ENCODE results near the gene PHPT1. TPM values are rescaled to one million over a fixed set of nuclear protein-coding genes. Genes with fewer than 3 reads are reported as not detected.

Gene PHPT1
- total RNA-seq, 6 experiments from 2014 or later = 30.5 to 66.6 (median 49.3) TPM

GRCh38 chr9:136803551-136804508 is 45.4 kb upstream of the PHPT1 start:
- H3K27ac ChIP-seq = no peak overlapping the region
- TF ChIP-seq, protein P1, sequence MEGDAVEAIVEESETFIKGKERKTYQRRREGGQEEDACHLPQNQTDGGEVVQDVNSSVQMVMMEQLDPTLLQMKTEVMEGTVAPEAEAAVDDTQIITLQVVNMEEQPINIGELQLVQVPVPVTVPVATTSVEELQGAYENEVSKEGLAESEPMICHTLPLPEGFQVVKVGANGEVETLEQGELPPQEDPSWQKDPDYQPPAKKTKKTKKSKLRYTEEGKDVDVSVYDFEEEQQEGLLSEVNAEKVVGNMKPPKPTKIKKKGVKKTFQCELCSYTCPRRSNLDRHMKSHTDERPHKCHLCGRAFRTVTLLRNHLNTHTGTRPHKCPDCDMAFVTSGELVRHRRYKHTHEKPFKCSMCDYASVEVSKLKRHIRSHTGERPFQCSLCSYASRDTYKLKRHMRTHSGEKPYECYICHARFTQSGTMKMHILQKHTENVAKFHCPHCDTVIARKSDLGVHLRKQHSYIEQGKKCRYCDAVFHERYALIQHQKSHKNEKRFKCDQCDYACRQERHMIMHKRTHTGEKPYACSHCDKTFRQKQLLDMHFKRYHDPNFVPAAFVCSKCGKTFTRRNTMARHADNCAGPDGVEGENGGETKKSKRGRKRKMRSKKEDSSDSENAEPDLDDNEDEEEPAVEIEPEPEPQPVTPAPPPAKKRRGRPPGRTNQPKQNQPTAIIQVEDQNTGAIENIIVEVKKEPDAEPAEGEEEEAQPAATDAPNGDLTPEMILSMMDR (IDR thresholded peaks at IDR 0.05) = no peak
- TF ChIP-seq POLR2A (IDR thresholded peaks at IDR 0.05) = no peak
- H3K4me1 ChIP-seq = peaks cover 0 to 28% (median 12%) of the 10 kb centered on the region in 4 donors
- peak in 1 of 3 donors; percentile 53 for DNase-seq
- H3K9me3 ChIP-seq = no peaks in the 10 kb centered on the region
- H3K36me3 ChIP-seq = no peaks in the 10 kb centered on the region
- WGBS (ENCODE audit: insufficient coverage, low coverage, low lambda C conversion rate, missing lambda C conversion rate) = 90% methylated on average over 8 of the region's 22 CpGs
- H3K27me3 ChIP-seq = no peaks in the 10 kb centered on the region
- intact Hi-C loops (cut with DNase I) = no loop called here
- H3K4me3 ChIP-seq = no peak overlapping the region
- ATAC-seq = no peak

DNA sequence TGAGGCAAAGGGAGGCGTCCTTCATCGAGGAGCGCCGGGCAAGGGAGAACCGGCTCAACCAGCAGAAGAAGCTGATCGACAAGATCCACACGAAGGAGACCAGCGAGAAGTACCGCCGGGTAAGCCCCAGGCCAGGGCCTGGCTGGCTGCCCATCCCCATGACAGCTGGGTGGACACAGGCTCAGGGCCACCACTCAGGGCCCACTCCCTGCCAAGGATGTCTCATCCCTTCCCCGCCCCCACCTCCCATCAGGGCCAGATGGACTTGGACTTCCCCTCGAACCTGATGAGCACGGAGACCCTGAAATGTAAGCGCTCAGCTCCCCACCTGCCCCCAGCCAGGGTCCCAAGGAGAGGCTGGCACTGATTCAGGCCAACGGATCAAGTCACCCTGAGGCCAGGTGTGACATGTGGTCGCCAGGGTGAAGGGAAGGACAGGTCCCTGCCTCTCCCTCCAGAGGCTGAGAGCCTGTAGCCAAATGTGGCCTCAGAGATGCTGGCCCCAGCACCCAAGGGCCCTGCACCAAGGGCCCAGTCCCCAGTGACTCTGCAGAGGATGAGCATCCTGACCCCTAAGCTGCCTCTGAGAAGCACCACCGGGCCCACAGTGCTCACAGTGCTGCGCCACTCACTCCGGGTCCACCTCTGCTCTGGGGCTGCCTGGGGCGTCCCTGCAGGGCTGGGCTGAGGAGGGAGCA is 44.6 kb upstream of the PHPT1 start:
- Histone ChIP-seq H3K27me3 (no peaks in the 10 kb centered on the region), H3K36me3 (no peaks in the 10 kb centered on the region), H3K4me3 (no peak overlapping the region), H3K9me3 (no peaks in the 10 kb centered on the region), H3K4me1 (peaks cover 0 to 26% (median 6%) of the 10 kb centered on the region in 4 donors), H3K27ac (no peak overlapping the region)
- no peak for TF ChIP-seq POLR2A (IDR thresholded peaks at IDR 0.05)
- TF ChIP-seq, protein P1 (IDR thresholded peaks at IDR 0.05) = no peak
- intact Hi-C loops (cut with DNase I) = no loop called here
- ATAC-seq = no peak
- WGBS (ENCODE audit: insufficient coverage, low coverage, low lambda C conversion rate, missing lambda C conversion rate) = 100% methylated on average over 1 of the region's 20 CpGs
- DNase-seq = peak in 1 of 3 donors; percentile 52

DNA sequence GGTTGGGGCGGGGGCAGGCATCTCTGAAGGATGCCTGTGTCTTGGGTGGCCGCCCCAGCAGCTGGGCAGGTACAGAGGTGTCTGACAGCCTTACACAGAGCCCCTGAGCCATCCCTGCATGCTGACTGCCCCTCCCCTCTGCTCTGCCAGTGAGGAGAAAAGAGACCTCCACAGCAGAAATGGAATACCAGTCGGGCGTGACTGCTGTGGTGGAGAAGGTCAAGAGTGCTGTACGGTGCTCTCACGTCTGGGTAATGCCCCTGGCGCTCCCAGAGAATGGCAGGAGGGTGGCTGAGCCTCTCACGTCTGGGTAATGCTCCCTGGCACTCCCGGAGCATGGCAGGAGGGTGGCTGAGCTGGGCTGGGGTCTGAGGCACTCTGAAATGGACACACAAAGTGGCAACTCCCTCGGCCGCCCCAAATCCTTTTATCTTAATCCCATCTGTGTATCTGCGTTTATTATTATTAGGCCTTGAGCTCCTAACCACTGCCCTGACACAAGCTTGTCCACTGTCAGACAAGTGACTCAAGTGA is 43.9 kb upstream of the PHPT1 start:
- 74% methylated on average over 2 of the region's 12 CpGs for WGBS (ENCODE audit: insufficient coverage, low coverage, low lambda C conversion rate, missing lambda C conversion rate)
- peak in 2 of 3 donors; percentile 30 to 43 for DNase-seq

DNA sequence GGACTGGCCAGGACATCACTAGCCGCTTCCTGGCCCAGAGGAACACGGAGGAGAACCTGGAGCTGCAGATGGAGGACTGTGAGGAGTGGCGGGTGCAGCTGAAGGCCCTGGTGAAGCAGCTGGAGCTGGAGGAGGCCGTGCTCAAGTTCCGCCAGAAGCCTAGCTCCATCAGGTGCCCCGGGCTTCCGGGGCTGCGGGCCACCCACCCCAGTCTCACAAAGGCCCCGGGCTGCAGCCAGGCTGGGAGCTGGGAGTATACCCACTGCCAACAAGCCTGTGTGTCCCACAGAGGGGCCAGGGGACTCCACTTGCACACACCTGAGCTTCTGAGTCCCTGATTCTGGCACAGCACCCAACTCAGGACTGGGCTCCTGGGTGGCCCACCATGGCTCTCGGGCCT is 43.1 kb upstream of the PHPT1 start:
- Histone ChIP-seq H3K36me3 (peaks cover 0 to 2% (median 0%) of the 10 kb centered on the region in 4 donors), H3K27me3 (no peaks in the 10 kb centered on the region), H3K9me3 (no peaks in the 10 kb centered on the region), H3K4me3 (no peak overlapping the region), H3K27ac (no peak overlapping the region), H3K4me1 (peaks cover 0 to 15% (median 0%) of the 10 kb centered on the region in 4 donors)
- 100% methylated on average over 1 of the region's 10 CpGs for WGBS (ENCODE audit: insufficient coverage, low coverage, low lambda C conversion rate, missing lambda C conversion rate)
- TF ChIP-seq, protein P1 (IDR thresholded peaks at IDR 0.05) = no peak
- no peak for TF ChIP-seq POLR2A (IDR thresholded peaks at IDR 0.05)
- DNase-seq = peak in 2 of 3 donors; percentile 42 to 45
- ATAC-seq = no peak
- intact Hi-C loops (cut with DNase I) = no loop called here

More for the DNA sequence above, 43.9 kb upstream of the PHPT1 start:
- Histone ChIP-seq H3K36me3 (no peaks in the 10 kb centered on the region), H3K27me3 (no peaks in the 10 kb centered on the region), H3K9me3 (no peaks in the 10 kb centered on the region), H3K27ac (no peak overlapping the region), H3K4me1 (peaks cover 0 to 22% (median 4%) of the 10 kb centered on the region in 4 donors), H3K4me3 (no peak overlapping the region)
- intact Hi-C loops (cut with DNase I) = no loop called here
- ATAC-seq = no peak
- TF ChIP-seq, protein P1 (IDR thresholded peaks at IDR 0.05) = no peak
- TF ChIP-seq POLR2A (IDR thresholded peaks at IDR 0.05) = no peak

Data from right lobe of liver (tissue), 6 donors.